AG08395 (cell line): ENCODE measurements around the gene PRPSAP1.

Experiments used
- DNase-seq: peaks from one replicate; pipeline ENCODE4 v3.0.0; 2012; ENCODE audit warnings: mixed read lengths, low spot score

Gene PRPSAP1

GRCh38 chr17:76383546-76384221, 30.0 kb upstream of the PRPSAP1 start:
- DNase-seq = peak; percentile 51

- DNase-seq = peak; percentile 63
These were observed 29.3 kb upstream of the PRPSAP1 start for GRCh38 chr17:76382803-76383545.

GRCh38 chr17:76382351-76382802, 28.7 kb upstream of the PRPSAP1 start:
- DNase-seq = no peak

GRCh38 chr17:76381633-76382350, 28.1 kb upstream of the PRPSAP1 start:
- no peak for DNase-seq

GRCh38 chr17:76379646-76380376, 26.1 kb upstream of the PRPSAP1 start:
- DNase-seq = no peak

GRCh38 chr17:76379275-76379641, 25.5 kb upstream of the PRPSAP1 start:
- no peak for DNase-seq

GRCh38 chr17:76378548-76379274, 25.0 kb upstream of the PRPSAP1 start:
- DNase-seq = no peak

GRCh38 chr17:76376318-76377133, 22.8 kb upstream of the PRPSAP1 start:
- no peak for DNase-seq

GRCh38 chr17:76371656-76372628, 18.2 kb upstream of the PRPSAP1 start:
- DNase-seq = peak; percentile 74

- DNase-seq = peak; percentile 94
These were observed 16.7 kb upstream of the PRPSAP1 start for GRCh38 chr17:76370261-76370993.

- DNase-seq = no peak
These were observed 16.1 kb upstream of the PRPSAP1 start for GRCh38 chr17:76369804-76370203.

- DNase-seq = no peak
These were observed 15.7 kb upstream of the PRPSAP1 start for GRCh38 chr17:76369379-76369778.

GRCh38 chr17:76368545-76368944, 14.8 kb upstream of the PRPSAP1 start:
- peak; percentile 59 for DNase-seq

GRCh38 chr17:76367642-76368041, 13.9 kb upstream of the PRPSAP1 start:
- no peak for DNase-seq

GRCh38 chr17:76366247-76366646, 12.5 kb upstream of the PRPSAP1 start:
- no peak for DNase-seq

GRCh38 chr17:76365256-76365903, 11.7 kb upstream of the PRPSAP1 start:
- no peak for DNase-seq

GRCh38 chr17:76363107-76363842, 9.6 kb upstream of the PRPSAP1 start:
- DNase-seq = no peak

- DNase-seq = no peak
These were observed 6.7 kb upstream of the PRPSAP1 start for GRCh38 chr17:76360461-76360860.
